Glomerular visceral epithelial cell (primary cell): ENCODE measurements around the gene PCDHA10.
"Not testable (repeated sequence)": the region's sequence is repeated elsewhere in the genome, so short reads cannot be mapped to it uniquely, and the experiment has no call there.

Experiments
- DNase-seq: peaks from one replicate; pipeline ENCODE4 v3.0.0-alpha.2; 2016; ENCODE audit errors: extremely low spot score

Gene PCDHA10

GRCh38 chr5:140855772-140856674 lies at the start of gene PCDHA10:
Gene PCDHA10, plus strand, starts transcription at chr5:140855897. Its CDS starts 152 bp downstream, at chr5:140856049.
- no peak for DNase-seq

- peak; percentile 15 for DNase-seq
These were observed 48.6 kb upstream of the PCDHA10 start, which contains the start of gene PCDHA4 for GRCh38 chr5:140806834-140807775. Gene PCDHA4, plus strand, starts transcription at chr5:140807068.

- not testable (repeated sequence) for DNase-seq
These were observed 47.3 kb upstream of the PCDHA10 start for GRCh38 chr5:140808241-140808888.

- DNase-seq, result no peak
These were observed 46.8 kb upstream of the PCDHA10 start for GRCh38 chr5:140808889-140809291.

GRCh38 chr5:140821375-140822280 lies 34.1 kb upstream of the PCDHA10 start, which contains the start of gene PCDHA5:
Gene PCDHA5, plus strand, starts transcription at chr5:140821613.
- no peak for DNase-seq

GRCh38 chr5:140822281-140822629 lies 33.4 kb upstream of the PCDHA10 start:
- DNase-seq, result no peak

- DNase-seq, result not testable (repeated sequence)
These were observed 32.7 kb upstream of the PCDHA10 start for GRCh38 chr5:140822969-140823368.

- DNase-seq, result no peak
These were observed 32.2 kb upstream of the PCDHA10 start for GRCh38 chr5:140823475-140823874.

- no peak for DNase-seq
These were observed 27.9 kb upstream of the PCDHA10 start, which contains the start of gene PCDHA6 for GRCh38 chr5:140827704-140828361. Gene PCDHA6, plus strand, starts transcription at chr5:140827960. Its CDS starts 132 bp downstream, at chr5:140828092.

GRCh38 chr5:140828362-140828737 lies 27.3 kb upstream of the PCDHA10 start:
- DNase-seq, result no peak

- not testable (repeated sequence) for DNase-seq
These were observed 25.9 kb upstream of the PCDHA10 start for GRCh38 chr5:140829511-140830501.

GRCh38 chr5:140833993-140834392 lies 21.7 kb upstream of the PCDHA10 start, which contains the start of gene PCDHA7:
Gene PCDHA7, plus strand, starts transcription at chr5:140834269. Its CDS starts 115 bp downstream, at chr5:140834384.
- DNase-seq, result peak; percentile 29

- not testable (repeated sequence) for DNase-seq
These were observed 21.2 kb upstream of the PCDHA10 start for GRCh38 chr5:140834439-140835008.

- no peak for DNase-seq
These were observed 19.8 kb upstream of the PCDHA10 start for GRCh38 chr5:140835622-140836510.

- DNase-seq, result no peak
These were observed 14.4 kb upstream of the PCDHA10 start, which contains the start of gene PCDHA8 for GRCh38 chr5:140840978-140841962. Gene PCDHA8, plus strand, starts transcription at chr5:140841187. Its CDS starts 135 bp downstream, at chr5:140841322.
